ENCODE data around the gene POFUT1.

The POFUT1 gene

GRCh38 chr20:32189123-32189410 is 18.6 kb upstream of the POFUT1 start:
- H3K18ac ChIP-seq (ENCODE audit: low read length): peak overlapping the region; percentile 54
- H3K79me1 ChIP-seq (ENCODE audit: low read depth, low read length): peaks cover 16% of the 10 kb centered on the region
- H3K4me1 ChIP-seq (ENCODE audit: control insufficient read depth in 2 of 2, insufficient read depth in 1 of 2, low read depth in 1 of 2, low read length in 2 of 2): peaks cover 0 to 23% of the 10 kb centered on the region in 2 donors
- H4K8ac ChIP-seq (ENCODE audit: low read depth, low read length): no peak overlapping the region
- H3K9me3 ChIP-seq (replicated peaks in 1 of 2; ENCODE audit: control insufficient read depth in 2 of 2, insufficient read depth in 1 of 2, low read depth in 1 of 2, low read length in 2 of 2): peaks cover 2 to 9% of the 10 kb centered on the region in 2 donors
- no peak overlapping the region for H3K4ac ChIP-seq (ENCODE audit: low read length)
- peak overlapping the region; percentile 93 for H3K4me2 ChIP-seq (ENCODE audit: insufficient read depth, low read length, poor library complexity, severe bottlenecking)
- H2AK5ac ChIP-seq (ENCODE audit: low read depth, low read length): peak overlapping the region; percentile 12
- peak overlapping the region; percentile 21 for H3K23ac ChIP-seq (ENCODE audit: low read depth, low read length, poor library complexity)
- no peak for DNase-seq (ENCODE audit: low spot score)
- peak overlapping the region; percentile 66 for H4K91ac ChIP-seq (ENCODE audit: low read depth, low read length, poor library complexity)
- WGBS, 2 donors (ENCODE audit: extremely low coverage in 2 of 2, insufficient read length in 2 of 2, insufficient replicate concordance in 1 of 2): no CpG with 5 or more reads among the region's 9 CpGs
- no peak overlapping the region for H3K27ac ChIP-seq (replicated peaks; ENCODE audit: low read length)
- peak overlapping the region; percentile 17 for H3K14ac ChIP-seq (ENCODE audit: low read length)
- H2AFZ ChIP-seq (ENCODE audit: low read length): no peak overlapping the region
- no peak overlapping the region for H2BK12ac ChIP-seq (ENCODE audit: low read length)
- peaks cover 11 to 37% of the 10 kb centered on the region in 2 donors for H3K36me3 ChIP-seq (replicated peaks in 1 of 2; ENCODE audit: control insufficient read depth in 2 of 2, insufficient read depth in 2 of 2, low read length in 2 of 2)
- no peak overlapping the region for H3K4me3 ChIP-seq (ENCODE audit: low read length in 2 of 2)
- H2BK5ac ChIP-seq (ENCODE audit: low read length): no peak overlapping the region
- H3K9ac ChIP-seq (ENCODE audit: low read depth, low read length, poor library complexity): no peak overlapping the region
- H3K27me3 ChIP-seq (ENCODE audit: control insufficient read depth in 3 of 3, insufficient read depth in 3 of 3, low read depth in 1 of 3, low read length in 3 of 3): no peaks in the 10 kb centered on the region
- H2BK15ac ChIP-seq (ENCODE audit: low read length): no peak overlapping the region
- no peak overlapping the region for H2BK120ac ChIP-seq (ENCODE audit: low read depth, low read length)

- Histone ChIP-seq H4K8ac (ENCODE audit: low read depth, low read length) (peak overlapping the region; percentile 83), H2BK12ac (ENCODE audit: low read length) (peak overlapping the region; percentile 59), H3K4me3 (ENCODE audit: low read length in 2 of 2) (peak overlapping the region; percentile 43 to 87), H3K27ac (replicated peaks; ENCODE audit: low read length) (peak overlapping the region; percentile 73), H2BK120ac (ENCODE audit: low read depth, low read length) (peak overlapping the region; percentile 56), H2AK5ac (ENCODE audit: low read depth, low read length) (peak overlapping the region; percentile 12), H3K4me2 (ENCODE audit: insufficient read depth, low read length, poor library complexity, severe bottlenecking) (peak overlapping the region; percentile 93), H2AFZ (ENCODE audit: low read length) (peak overlapping the region; percentile 78), H3K36me3 (replicated peaks in 1 of 2; ENCODE audit: control insufficient read depth in 2 of 2, insufficient read depth in 2 of 2, low read length in 2 of 2) (peaks cover 16 to 46% of the 10 kb centered on the region in 2 donors), H3K23ac (ENCODE audit: low read depth, low read length, poor library complexity) (peak overlapping the region; percentile 66), H3K4me1 (ENCODE audit: control insufficient read depth in 2 of 2, insufficient read depth in 1 of 2, low read depth in 1 of 2, low read length in 2 of 2) (peaks cover 0 to 23% of the 10 kb centered on the region in 2 donors), H3K14ac (ENCODE audit: low read length) (peak overlapping the region; percentile 72), H3K18ac (ENCODE audit: low read length) (peak overlapping the region; percentile 96), H2BK5ac (ENCODE audit: low read length) (peak overlapping the region; percentile 66), H4K91ac (ENCODE audit: low read depth, low read length, poor library complexity) (peak overlapping the region; percentile 74), H3K9ac (ENCODE audit: low read depth, low read length, poor library complexity) (peak overlapping the region; percentile 94), H3K27me3 (ENCODE audit: control insufficient read depth in 3 of 3, insufficient read depth in 3 of 3, low read depth in 1 of 3, low read length in 3 of 3) (no peaks in the 10 kb centered on the region), H3K4ac (ENCODE audit: low read length) (no peak overlapping the region), H3K79me1 (ENCODE audit: low read depth, low read length) (peaks cover 16% of the 10 kb centered on the region), H3K9me3 (replicated peaks in 1 of 2; ENCODE audit: control insufficient read depth in 2 of 2, insufficient read depth in 1 of 2, low read depth in 1 of 2, low read length in 2 of 2) (peaks cover 2 to 9% of the 10 kb centered on the region in 2 donors), H2BK15ac (ENCODE audit: low read length) (no peak overlapping the region)
- peak; percentile 67 for DNase-seq (ENCODE audit: low spot score)
- no CpG with 5 or more reads among the region's 88 CpGs for WGBS, 2 donors (ENCODE audit: extremely low coverage in 2 of 2, insufficient read length in 2 of 2, insufficient replicate concordance in 1 of 2)
Observed at GRCh38 chr20:32189691-32190615, 17.7 kb upstream of the POFUT1 start.

GRCh38 chr20:32190616-32191415 is 16.9 kb upstream of the POFUT1 start:
- no CpG with 5 or more reads among the region's 14 CpGs for WGBS, 2 donors (ENCODE audit: extremely low coverage in 2 of 2, insufficient read length in 2 of 2, insufficient replicate concordance in 1 of 2)
- Histone ChIP-seq H3K4me2 (ENCODE audit: insufficient read depth, low read length, poor library complexity, severe bottlenecking) (peak overlapping the region; percentile 93), H3K4ac (ENCODE audit: low read length) (no peak overlapping the region), H3K9me3 (replicated peaks in 1 of 2; ENCODE audit: control insufficient read depth in 2 of 2, insufficient read depth in 1 of 2, low read depth in 1 of 2, low read length in 2 of 2) (peaks cover 2 to 9% of the 10 kb centered on the region in 2 donors), H3K14ac (ENCODE audit: low read length) (peak overlapping the region; percentile 65), H2BK5ac (ENCODE audit: low read length) (peak overlapping the region; percentile 66), H4K8ac (ENCODE audit: low read depth, low read length) (no peak overlapping the region), H3K79me1 (ENCODE audit: low read depth, low read length) (peaks cover 19% of the 10 kb centered on the region), H3K18ac (ENCODE audit: low read length) (peak overlapping the region; percentile 93), H3K4me1 (ENCODE audit: control insufficient read depth in 2 of 2, insufficient read depth in 1 of 2, low read depth in 1 of 2, low read length in 2 of 2) (peaks cover 0 to 23% of the 10 kb centered on the region in 2 donors), H3K36me3 (replicated peaks in 1 of 2; ENCODE audit: control insufficient read depth in 2 of 2, insufficient read depth in 2 of 2, low read length in 2 of 2) (peaks cover 23 to 55% of the 10 kb centered on the region in 2 donors), H2BK12ac (ENCODE audit: low read length) (peak overlapping the region; percentile 59), H3K4me3 (ENCODE audit: low read length in 2 of 2) (peak overlapping the region; percentile 43 to 87), H3K27me3 (ENCODE audit: control insufficient read depth in 3 of 3, insufficient read depth in 3 of 3, low read depth in 1 of 3, low read length in 3 of 3) (no peaks in the 10 kb centered on the region), H3K9ac (ENCODE audit: low read depth, low read length, poor library complexity) (peak overlapping the region; percentile 94), H3K27ac (replicated peaks; ENCODE audit: low read length) (peak overlapping the region; percentile 73), H2BK15ac (ENCODE audit: low read length) (no peak overlapping the region), H4K91ac (ENCODE audit: low read depth, low read length, poor library complexity) (no peak overlapping the region), H2AK5ac (ENCODE audit: low read depth, low read length) (no peak overlapping the region), H3K23ac (ENCODE audit: low read depth, low read length, poor library complexity) (peak overlapping the region; percentile 52), H2AFZ (ENCODE audit: low read length) (peak overlapping the region; percentile 78), H2BK120ac (ENCODE audit: low read depth, low read length) (no peak overlapping the region)
- DNase-seq (ENCODE audit: low spot score): no peak

- H4K8ac ChIP-seq (ENCODE audit: low read depth, low read length): no peak overlapping the region
- H3K18ac ChIP-seq (ENCODE audit: low read length): no peak overlapping the region
- H2AFZ ChIP-seq (ENCODE audit: low read length): no peak overlapping the region
- H3K36me3 ChIP-seq (replicated peaks in 1 of 2; ENCODE audit: control insufficient read depth in 2 of 2, insufficient read depth in 2 of 2, low read length in 2 of 2): peaks cover 29 to 61% of the 10 kb centered on the region in 2 donors
- H3K9ac ChIP-seq (ENCODE audit: low read depth, low read length, poor library complexity): no peak overlapping the region
- no peak overlapping the region for H2BK120ac ChIP-seq (ENCODE audit: low read depth, low read length)
- H3K23ac ChIP-seq (ENCODE audit: low read depth, low read length, poor library complexity): no peak overlapping the region
- no CpG with 5 or more reads among the region's 3 CpGs for WGBS, 2 donors (ENCODE audit: extremely low coverage in 2 of 2, insufficient read length in 2 of 2, insufficient replicate concordance in 1 of 2)
- H3K4ac ChIP-seq (ENCODE audit: low read length): no peak overlapping the region
- H3K79me1 ChIP-seq (ENCODE audit: low read depth, low read length): peaks cover 20% of the 10 kb centered on the region
- no peak overlapping the region for H2BK12ac ChIP-seq (ENCODE audit: low read length)
- no peak overlapping the region for H3K14ac ChIP-seq (ENCODE audit: low read length)
- no peak overlapping the region for H2BK15ac ChIP-seq (ENCODE audit: low read length)
- H2BK5ac ChIP-seq (ENCODE audit: low read length): no peak overlapping the region
- no peaks in the 10 kb centered on the region for H3K27me3 ChIP-seq (ENCODE audit: control insufficient read depth in 3 of 3, insufficient read depth in 3 of 3, low read depth in 1 of 3, low read length in 3 of 3)
- no peak overlapping the region for H3K4me2 ChIP-seq (ENCODE audit: insufficient read depth, low read length, poor library complexity, severe bottlenecking)
- no peak overlapping the region for H3K27ac ChIP-seq (replicated peaks; ENCODE audit: low read length)
- DNase-seq (ENCODE audit: low spot score): no peak
- peaks cover 0 to 23% of the 10 kb centered on the region in 2 donors for H3K4me1 ChIP-seq (ENCODE audit: control insufficient read depth in 2 of 2, insufficient read depth in 1 of 2, low read depth in 1 of 2, low read length in 2 of 2)
- H4K91ac ChIP-seq (ENCODE audit: low read depth, low read length, poor library complexity): no peak overlapping the region
- peak overlapping the region in 1 of 2 donors; percentile 17 for H3K4me3 ChIP-seq (ENCODE audit: low read length in 2 of 2)
- H3K9me3 ChIP-seq (replicated peaks in 1 of 2; ENCODE audit: control insufficient read depth in 2 of 2, insufficient read depth in 1 of 2, low read depth in 1 of 2, low read length in 2 of 2): peaks cover 2 to 9% of the 10 kb centered on the region in 2 donors
- no peak overlapping the region for H2AK5ac ChIP-seq (ENCODE audit: low read depth, low read length)
Observed at GRCh38 chr20:32191422-32191821, 16.3 kb upstream of the POFUT1 start.
